GM12878 (cell line): ENCODE data around the gene ZNF57. TPM values are rescaled to one million over a fixed set of nuclear protein-coding genes. Genes with fewer than 3 reads are reported as not detected.

ENCODE experiments used
- CEBPB ChIP-seq, 2 experiments: fragments of 150-350 bp in 1 of 2; IDR thresholded peaks; 2 replicates each; pipeline ENCODE4 v1.6.1; 2012 to 2014; ENCODE audit warnings: low read depth in 2 of 2, low read length in 2 of 2, borderline replicate concordance in 1 of 2, inconsistent platforms in 1 of 2
- CHD2 ChIP-seq: IDR thresholded peaks from 2 replicates; pipeline ENCODE4 v1.6.1; 2011; ENCODE audit warnings: low read depth, low read length, improper control_type of control experiment, borderline replicate concordance
- DPF2 ChIP-seq: fragments of 450-650 bp; IDR thresholded peaks from 2 replicates; pipeline ENCODE4 v1.6.1; 2017; ENCODE audit warnings: mild to moderate bottlenecking
- IKZF2 ChIP-seq, 2 experiments: fragments of 450-650 bp; IDR thresholded peaks; 2 replicates each; pipeline ENCODE4 v1.6.1; 2017; ENCODE audit warnings: mild to moderate bottlenecking in 2 of 2, moderate library complexity in 2 of 2
- KDM1A ChIP-seq: fragments of 200-600 bp; sonication (generic); IDR thresholded peaks from 2 replicates; pipeline ENCODE4 v1.6.1; 2016; ENCODE audit warnings: borderline replicate concordance
- MTA2 ChIP-seq: fragments of 450-650 bp; IDR thresholded peaks from 2 replicates; pipeline ENCODE4 v1.6.1; 2016; ENCODE audit warnings: low read depth, mild to moderate bottlenecking, moderate library complexity
- MYB ChIP-seq: fragments of 150-350 bp; IDR thresholded peaks from 2 replicates; pipeline ENCODE4 v1.6.1; 2014; ENCODE audit warnings: mild to moderate bottlenecking, low read depth, low read length, borderline replicate concordance
- NR2F1 ChIP-seq: fragments of 450-650 bp; conservative IDR thresholded peaks from 2 replicates; pipeline ENCODE4 v1.6.1; 2017; ENCODE audit warnings: mild to moderate bottlenecking
- SMAD1 ChIP-seq: fragments of 450-650 bp; IDR thresholded peaks from 2 replicates; pipeline ENCODE4 v1.6.1; 2018; ENCODE audit warnings: mild to moderate bottlenecking, low read depth; ENCODE audit not compliant: partially characterized antibody
- SP1 ChIP-seq: IDR thresholded peaks from one replicate; pipeline ENCODE4 v1.6.1; 2011; ENCODE audit warnings: low read depth, low read length
- SREBF2 ChIP-seq: IDR thresholded peaks from 2 replicates; pipeline ENCODE4 v1.6.1; 2012; ENCODE audit warnings: mild to moderate bottlenecking, low read length
- TARDBP ChIP-seq: IDR thresholded peaks from 2 replicates; pipeline ENCODE4 v1.6.1; 2016; ENCODE audit warnings: borderline replicate concordance
- TCF3 ChIP-seq: IDR thresholded peaks from 2 replicates; pipeline ENCODE4 v1.6.1; 2012; ENCODE audit warnings: low read depth, mild to moderate bottlenecking, low read length, borderline replicate concordance; ENCODE audit not compliant: insufficient read depth
- ZNF217 ChIP-seq: fragments of 450-650 bp; IDR thresholded peaks from 2 replicates; pipeline ENCODE4 v1.6.1; 2017; ENCODE audit warnings: antibody characterized with exemption, mild to moderate bottlenecking
- polyA plus RNA-seq, 11 experiments: library from polyadenylated mRNA; depleted of rRNA in 4 of 11; unstranded in 6 of 11; stranded (reverse) in 5 of 11; fragments of >200 nt; fragmentation: Nextera tagmentation in 4 of 11; fragmentation: Illumina TruSeq in 1 of 11; extraction: Ambion mirVana in 4 of 11; extraction: Trizol in 1 of 11; gene quantifications; 1 replicate in 1 of 11; 2 replicates in 10 of 11; pipeline versions ENCODE4 v1.2.1 to v1.2.3, GENCODE V29; 2011 to 2016; ENCODE audit warnings: inconsistent platforms in 2 of 11, missing spikeins in 2 of 11, low read depth in 1 of 11
- total RNA-seq, 4 experiments: library from RNA; depleted of rRNA in 3 of 4; stranded (reverse); fragments of >200 nt in 3 of 4; fragmentation: Illumina TruSeq in 1 of 4; extraction: Trizol in 1 of 4; gene quantifications; 2 replicates each; pipeline versions ENCODE4 v1.2.1 to v1.2.3, GENCODE V29; 2013 to 2021
- TF ChIP-seq, protein P1 (sequence below): fragments of 450-650 bp; IDR thresholded peaks from 2 replicates; pipeline ENCODE4 v1.6.1; 2017; ENCODE audit warnings: mild to moderate bottlenecking, moderate library complexity
- TF ChIP-seq, protein P2 (sequence below): fragments of 450-650 bp; IDR thresholded peaks from 2 replicates; pipeline ENCODE4 v1.6.1; 2018; ENCODE audit warnings: mild to moderate bottlenecking, low read depth, moderate library complexity; ENCODE audit not compliant: partially characterized antibody
- TF ChIP-seq, protein P3 (sequence below): IDR thresholded peaks from 2 replicates; pipeline ENCODE4 v1.6.1; 2012; ENCODE audit warnings: low read depth, low read length, improper control_type of control experiment
- TF ChIP-seq, protein P4 (sequence below): fragments of 450-650 bp; IDR thresholded peaks from 2 replicates; pipeline ENCODE4 v1.6.1; 2017; ENCODE audit warnings: borderline replicate concordance
- TF ChIP-seq, protein P5 (sequence below): IDR thresholded peaks from 2 replicates; pipeline ENCODE4 v1.6.1; 2011; ENCODE audit warnings: mild to moderate bottlenecking, low read depth, low read length, moderate library complexity; ENCODE audit not compliant: insufficient replicate concordance

The ZNF57 gene
- total and polyA plus RNA-seq, 10 of the 15 experiments (the other 5 are each of a cell fraction or from before 2014, with no cell fraction given) = 2.7 to 8.9 (median 5.8) TPM

DNA sequence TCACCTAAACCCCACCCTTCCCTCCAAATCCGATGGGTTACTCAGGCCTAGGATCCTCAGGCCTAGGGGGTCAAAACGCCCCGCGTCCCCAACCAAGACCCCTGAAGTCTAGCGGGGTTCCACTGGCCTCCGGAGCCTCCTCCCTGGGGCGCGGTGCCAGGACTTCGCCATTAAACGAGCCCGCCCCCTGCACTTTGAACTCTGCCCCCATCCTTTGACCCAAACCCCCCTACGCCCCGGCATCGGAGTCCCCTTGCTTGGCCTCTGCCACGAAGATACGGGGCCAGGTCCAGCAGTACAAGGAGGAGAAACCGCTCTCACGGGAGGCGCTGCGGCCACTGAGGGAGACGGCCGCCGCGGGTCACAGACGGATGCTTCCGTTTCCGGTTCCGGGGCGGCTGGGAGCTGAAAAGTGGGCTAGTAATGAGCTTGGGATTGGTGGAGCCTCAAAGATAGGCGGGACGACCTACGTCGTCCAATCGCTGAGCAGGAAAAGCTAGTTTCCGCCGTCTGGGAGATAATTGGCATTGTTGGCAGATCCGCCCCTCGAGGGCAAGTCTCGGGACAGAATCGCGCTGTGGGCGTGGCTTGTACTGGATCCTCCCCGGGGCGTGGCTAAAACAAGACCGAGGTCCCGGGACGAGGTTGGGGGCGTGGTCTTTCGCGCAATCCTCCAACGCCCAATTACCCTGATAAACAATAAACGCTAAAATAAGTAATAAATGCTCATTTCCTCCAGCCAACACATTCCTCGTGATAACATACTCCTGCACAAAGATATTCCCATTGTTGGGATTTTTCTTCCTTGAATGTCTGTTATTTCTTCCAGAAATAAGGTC lies 49.8 kb downstream of the ZNF57 start (continued):
- TF ChIP-seq SP1 = peak; percentile 93
- TF ChIP-seq, protein P1, sequence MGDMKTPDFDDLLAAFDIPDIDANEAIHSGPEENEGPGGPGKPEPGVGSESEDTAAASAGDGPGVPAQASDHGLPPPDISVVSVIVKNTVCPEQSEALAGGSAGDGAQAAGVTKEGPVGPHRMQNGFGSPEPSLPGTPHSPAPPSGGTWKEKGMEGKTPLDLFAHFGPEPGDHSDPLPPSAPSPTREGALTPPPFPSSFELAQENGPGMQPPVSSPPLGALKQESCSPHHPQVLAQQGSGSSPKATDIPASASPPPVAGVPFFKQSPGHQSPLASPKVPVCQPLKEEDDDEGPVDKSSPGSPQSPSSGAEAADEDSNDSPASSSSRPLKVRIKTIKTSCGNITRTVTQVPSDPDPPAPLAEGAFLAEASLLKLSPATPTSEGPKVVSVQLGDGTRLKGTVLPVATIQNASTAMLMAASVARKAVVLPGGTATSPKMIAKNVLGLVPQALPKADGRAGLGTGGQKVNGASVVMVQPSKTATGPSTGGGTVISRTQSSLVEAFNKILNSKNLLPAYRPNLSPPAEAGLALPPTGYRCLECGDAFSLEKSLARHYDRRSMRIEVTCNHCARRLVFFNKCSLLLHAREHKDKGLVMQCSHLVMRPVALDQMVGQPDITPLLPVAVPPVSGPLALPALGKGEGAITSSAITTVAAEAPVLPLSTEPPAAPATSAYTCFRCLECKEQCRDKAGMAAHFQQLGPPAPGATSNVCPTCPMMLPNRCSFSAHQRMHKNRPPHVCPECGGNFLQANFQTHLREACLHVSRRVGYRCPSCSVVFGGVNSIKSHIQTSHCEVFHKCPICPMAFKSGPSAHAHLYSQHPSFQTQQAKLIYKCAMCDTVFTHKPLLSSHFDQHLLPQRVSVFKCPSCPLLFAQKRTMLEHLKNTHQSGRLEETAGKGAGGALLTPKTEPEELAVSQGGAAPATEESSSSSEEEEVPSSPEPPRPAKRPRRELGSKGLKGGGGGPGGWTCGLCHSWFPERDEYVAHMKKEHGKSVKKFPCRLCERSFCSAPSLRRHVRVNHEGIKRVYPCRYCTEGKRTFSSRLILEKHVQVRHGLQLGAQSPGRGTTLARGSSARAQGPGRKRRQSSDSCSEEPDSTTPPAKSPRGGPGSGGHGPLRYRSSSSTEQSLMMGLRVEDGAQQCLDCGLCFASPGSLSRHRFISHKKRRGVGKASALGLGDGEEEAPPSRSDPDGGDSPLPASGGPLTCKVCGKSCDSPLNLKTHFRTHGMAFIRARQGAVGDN = peak; percentile 71
- TF ChIP-seq ZNF217 = no peak
- no peak for TF ChIP-seq CEBPB (IDR thresholded peaks at IDR 0.05; ENCODE audit: borderline replicate concordance in 1 of 2, low read depth in 2 of 2, low read length in 2 of 2)
- TF ChIP-seq MTA2 = peak; percentile 99
- TF ChIP-seq MYB = no peak
- no peak for TF ChIP-seq KDM1A
- TF ChIP-seq, protein P2, sequence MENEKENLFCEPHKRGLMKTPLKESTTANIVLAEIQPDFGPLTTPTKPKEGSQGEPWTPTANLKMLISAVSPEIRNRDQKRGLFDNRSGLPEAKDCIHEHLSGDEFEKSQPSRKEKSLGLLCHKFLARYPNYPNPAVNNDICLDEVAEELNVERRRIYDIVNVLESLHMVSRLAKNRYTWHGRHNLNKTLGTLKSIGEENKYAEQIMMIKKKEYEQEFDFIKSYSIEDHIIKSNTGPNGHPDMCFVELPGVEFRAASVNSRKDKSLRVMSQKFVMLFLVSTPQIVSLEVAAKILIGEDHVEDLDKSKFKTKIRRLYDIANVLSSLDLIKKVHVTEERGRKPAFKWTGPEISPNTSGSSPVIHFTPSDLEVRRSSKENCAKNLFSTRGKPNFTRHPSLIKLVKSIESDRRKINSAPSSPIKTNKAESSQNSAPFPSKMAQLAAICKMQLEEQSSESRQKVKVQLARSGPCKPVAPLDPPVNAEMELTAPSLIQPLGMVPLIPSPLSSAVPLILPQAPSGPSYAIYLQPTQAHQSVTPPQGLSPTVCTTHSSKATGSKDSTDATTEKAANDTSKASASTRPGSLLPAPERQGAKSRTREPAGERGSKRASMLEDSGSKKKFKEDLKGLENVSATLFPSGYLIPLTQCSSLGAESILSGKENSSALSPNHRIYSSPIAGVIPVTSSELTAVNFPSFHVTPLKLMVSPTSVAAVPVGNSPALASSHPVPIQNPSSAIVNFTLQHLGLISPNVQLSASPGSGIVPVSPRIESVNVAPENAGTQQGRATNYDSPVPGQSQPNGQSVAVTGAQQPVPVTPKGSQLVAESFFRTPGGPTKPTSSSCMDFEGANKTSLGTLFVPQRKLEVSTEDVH = peak; percentile 81
- peak; percentile 75 for TF ChIP-seq SMAD1
- TF ChIP-seq DPF2 = no peak
- TF ChIP-seq CHD2 = peak; percentile 90
- TF ChIP-seq NR2F1 = peak; percentile 99
- TF ChIP-seq, protein P3, sequence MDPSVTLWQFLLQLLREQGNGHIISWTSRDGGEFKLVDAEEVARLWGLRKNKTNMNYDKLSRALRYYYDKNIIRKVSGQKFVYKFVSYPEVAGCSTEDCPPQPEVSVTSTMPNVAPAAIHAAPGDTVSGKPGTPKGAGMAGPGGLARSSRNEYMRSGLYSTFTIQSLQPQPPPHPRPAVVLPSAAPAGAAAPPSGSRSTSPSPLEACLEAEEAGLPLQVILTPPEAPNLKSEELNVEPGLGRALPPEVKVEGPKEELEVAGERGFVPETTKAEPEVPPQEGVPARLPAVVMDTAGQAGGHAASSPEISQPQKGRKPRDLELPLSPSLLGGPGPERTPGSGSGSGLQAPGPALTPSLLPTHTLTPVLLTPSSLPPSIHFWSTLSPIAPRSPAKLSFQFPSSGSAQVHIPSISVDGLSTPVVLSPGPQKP = peak; percentile 97
- TF ChIP-seq, protein P4, sequence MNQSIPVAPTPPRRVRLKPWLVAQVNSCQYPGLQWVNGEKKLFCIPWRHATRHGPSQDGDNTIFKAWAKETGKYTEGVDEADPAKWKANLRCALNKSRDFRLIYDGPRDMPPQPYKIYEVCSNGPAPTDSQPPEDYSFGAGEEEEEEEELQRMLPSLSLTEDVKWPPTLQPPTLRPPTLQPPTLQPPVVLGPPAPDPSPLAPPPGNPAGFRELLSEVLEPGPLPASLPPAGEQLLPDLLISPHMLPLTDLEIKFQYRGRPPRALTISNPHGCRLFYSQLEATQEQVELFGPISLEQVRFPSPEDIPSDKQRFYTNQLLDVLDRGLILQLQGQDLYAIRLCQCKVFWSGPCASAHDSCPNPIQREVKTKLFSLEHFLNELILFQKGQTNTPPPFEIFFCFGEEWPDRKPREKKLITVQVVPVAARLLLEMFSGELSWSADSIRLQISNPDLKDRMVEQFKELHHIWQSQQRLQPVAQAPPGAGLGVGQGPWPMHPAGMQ = no peak
- TF ChIP-seq, protein P5, sequence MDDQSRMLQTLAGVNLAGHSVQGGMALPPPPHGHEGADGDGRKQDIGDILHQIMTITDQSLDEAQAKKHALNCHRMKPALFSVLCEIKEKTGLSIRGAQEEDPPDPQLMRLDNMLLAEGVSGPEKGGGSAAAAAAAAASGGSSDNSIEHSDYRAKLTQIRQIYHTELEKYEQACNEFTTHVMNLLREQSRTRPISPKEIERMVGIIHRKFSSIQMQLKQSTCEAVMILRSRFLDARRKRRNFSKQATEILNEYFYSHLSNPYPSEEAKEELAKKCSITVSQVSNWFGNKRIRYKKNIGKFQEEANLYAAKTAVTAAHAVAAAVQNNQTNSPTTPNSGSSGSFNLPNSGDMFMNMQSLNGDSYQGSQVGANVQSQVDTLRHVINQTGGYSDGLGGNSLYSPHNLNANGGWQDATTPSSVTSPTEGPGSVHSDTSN = peak; percentile 87
- TF ChIP-seq TARDBP = no peak
- peak; percentile 58; the same call in 1 of the 2 replicates for TF ChIP-seq SREBF2
- TF ChIP-seq TCF3 = 0 out of 2 replicates have a peak, but pooled peaks have one; percentile 6
- TF ChIP-seq IKZF2 (IDR thresholded peaks at IDR 0.05) = 0 out of 4 replicates have a peak, but pooled peaks of 1 of the 2 experiments have one; percentile 7
